NCI-H187 (cell line): ENCODE measurements around the gene RAI1.

Experiments used
- DNase-seq, 2 experiments: peaks; one replicate each; lab custom pipeline; 2025; lab: John Stamatoyannopoulos, UW

The RAI1 gene

DNA sequence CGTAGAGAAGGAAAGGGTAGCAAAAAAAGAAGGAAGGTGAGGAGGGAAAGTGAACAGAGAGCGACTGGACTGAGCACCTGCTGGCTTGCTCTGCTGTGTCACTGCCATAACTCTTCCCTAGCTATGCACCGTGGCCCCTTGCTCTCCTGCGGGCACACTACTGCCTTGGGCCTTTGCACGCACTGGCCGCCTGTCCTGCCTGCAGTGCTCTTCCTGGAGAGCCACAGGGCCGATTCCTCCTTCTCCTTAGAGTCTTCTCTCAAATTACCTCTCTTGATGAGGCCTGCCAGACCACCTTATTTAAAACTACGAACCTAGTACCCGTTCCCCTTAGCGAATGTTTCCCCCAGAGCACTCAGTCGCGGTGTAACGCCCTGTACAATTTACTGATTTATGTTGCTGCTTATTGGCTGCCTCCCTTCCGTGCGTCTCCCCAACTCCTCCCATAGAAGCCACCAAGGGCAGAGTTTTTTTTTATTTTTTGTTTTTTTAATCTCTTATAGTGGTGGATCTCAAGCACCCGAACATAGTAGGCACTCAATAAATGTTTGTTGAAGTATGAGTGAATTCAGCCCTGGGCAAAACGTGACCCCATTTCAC lies 70.3 kb downstream of the RAI1 start:
- no peak for DNase-seq

- peak; percentile 83 to 88 for DNase-seq
These were observed 71.0 kb downstream of the RAI1 start for GRCh38 chr17:17752089-17752820.

DNA sequence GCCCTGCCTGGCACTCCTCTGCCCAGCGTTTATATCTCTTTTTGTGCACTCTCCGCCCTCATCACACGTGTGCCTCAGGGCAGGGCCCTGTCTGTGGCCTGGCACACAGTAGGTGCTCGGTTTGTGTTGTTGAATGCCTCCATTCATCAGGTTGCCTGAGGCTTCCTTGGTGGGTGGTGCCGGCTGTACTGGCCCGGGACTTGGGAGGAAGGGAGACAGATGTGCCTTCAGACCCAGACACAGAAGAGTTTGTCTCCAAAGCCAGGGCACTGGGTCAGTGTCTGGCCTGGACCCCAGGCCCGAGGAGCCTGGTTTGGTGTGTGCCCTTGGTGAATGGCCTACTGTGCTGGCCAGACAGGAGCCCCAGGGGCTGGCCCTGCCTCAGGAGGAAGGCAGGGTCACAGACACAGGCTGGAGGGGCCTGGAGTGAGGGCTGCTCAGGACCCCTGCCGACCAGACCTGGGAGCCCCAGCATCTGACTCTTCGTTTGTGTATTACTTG lies 71.6 kb downstream of the RAI1 start:
- no peak for DNase-seq

DNA sequence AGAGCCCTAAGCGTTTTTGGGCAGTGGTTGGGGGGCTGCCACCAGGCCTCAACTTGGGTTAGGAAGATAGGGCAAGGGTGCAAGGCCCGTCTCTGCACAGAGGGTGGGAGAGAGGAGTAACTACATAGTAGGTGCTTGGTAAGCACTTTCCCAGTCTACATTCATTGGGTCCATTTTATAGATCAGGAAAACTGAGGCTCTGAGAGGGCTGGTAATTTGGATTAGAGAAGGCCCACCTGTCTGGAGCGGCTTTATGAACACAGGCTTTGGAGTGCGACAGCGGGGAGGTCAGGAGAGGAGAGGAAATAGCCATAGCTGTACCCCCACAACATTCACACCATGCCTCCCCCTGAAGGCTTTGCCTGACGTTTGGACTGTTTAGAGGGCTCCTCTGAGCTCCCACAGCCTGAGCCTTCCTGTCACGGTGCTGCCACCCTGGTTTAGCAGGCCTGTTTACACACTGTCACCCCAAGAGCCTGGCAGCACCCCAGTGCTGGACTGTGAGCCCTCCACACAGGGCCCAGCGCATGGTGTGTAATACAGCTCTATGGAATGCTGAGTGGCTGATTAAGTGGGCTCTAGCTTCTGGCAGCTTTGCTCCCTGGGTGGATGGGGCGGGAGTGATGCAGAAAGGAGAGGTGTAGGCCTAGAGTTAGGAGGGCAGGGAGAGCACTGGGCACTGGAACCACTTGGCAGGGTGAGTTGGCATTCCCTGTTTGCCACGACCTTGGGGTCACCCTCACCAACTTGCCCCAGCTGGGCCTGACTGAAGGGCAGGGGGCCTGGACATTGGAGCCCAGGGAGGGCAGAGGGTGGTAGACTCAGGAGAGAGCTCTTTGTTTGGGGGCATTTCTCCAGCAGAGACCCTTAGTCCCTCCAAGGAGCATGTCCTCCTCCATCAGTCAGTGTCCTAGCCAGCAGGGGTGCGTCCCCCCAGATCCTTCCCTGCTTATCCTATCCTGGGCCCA lies 73.7 kb downstream of the RAI1 start:
- no peak for DNase-seq

- no peak for DNase-seq
These were observed 74.5 kb downstream of the RAI1 start for GRCh38 chr17:17755715-17756114.

- peak; percentile 27 to 32 for DNase-seq
These were observed 76.1 kb downstream of the RAI1 start for GRCh38 chr17:17757391-17757791.

GRCh38 chr17:17757956-17758845 lies 76.9 kb downstream of the RAI1 start:
- DNase-seq, result peak; percentile 26 to 45

- DNase-seq, result no peak
These were observed 77.8 kb downstream of the RAI1 start for GRCh38 chr17:17758941-17759563.

DNA sequence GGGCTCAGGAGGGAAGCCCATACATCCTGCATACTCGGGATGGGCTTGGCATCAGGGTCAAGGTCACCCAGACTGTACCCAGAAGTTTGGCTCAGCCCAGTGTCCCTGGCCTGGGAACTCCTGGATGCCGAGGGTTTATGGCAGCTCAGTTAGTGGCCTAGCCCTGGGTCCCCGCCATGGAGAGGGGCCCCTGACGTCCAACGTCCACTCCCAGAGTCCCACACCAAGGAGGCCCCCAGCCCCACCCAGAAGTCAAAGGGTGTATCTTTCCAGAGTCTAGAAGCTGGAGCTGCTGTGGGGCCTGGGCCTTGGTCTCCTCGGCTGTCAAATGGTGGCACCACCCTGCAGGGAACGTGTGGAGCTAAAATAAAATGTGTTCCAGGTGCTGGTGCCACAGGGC lies 79.1 kb downstream of the RAI1 start:
- no peak for DNase-seq

- no peak for DNase-seq
These were observed 79.8 kb downstream of the RAI1 start for GRCh38 chr17:17760872-17761550.

DNA sequence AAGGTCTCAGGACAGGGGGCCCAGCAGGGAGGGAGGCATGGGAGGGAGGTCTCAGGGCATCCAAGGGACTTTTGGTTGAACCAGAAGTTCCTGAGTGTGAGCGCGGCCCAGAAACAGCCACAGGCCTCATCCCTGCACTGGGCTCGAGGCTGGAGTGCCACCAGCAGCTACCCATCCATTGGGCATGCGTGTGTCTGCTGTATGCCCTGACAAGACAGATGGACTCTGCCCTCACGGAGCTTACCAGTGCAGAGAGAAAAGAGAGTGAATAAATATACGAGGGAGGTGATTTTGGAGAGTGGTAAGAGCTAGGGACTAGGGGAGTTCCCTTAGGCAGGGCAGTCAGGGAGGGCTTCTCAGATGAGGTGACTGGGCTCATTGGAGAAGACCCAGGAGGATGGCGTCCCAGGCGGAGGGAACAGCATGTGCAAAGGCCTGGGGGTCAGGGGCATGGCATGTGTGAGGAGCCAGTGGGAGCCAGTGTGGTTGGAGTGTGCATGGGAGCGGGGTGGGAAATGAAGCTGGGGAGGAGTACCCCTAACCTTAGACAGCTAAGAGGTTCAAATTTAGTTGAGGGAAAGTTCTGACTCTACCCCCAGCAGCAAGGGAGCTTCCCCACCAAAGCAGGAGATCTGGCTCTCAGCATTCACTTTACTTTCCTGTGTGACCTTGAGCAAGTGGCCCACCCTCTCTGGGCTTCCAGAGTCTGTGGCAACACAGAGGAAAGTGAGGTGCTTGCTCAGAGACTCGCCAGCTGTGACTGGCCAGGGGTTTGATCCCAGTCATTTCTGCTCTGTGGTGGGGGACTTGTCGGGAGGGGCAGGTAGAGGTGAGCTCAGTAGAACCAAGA lies 80.9 kb downstream of the RAI1 start:
- DNase-seq, result no peak

DNA sequence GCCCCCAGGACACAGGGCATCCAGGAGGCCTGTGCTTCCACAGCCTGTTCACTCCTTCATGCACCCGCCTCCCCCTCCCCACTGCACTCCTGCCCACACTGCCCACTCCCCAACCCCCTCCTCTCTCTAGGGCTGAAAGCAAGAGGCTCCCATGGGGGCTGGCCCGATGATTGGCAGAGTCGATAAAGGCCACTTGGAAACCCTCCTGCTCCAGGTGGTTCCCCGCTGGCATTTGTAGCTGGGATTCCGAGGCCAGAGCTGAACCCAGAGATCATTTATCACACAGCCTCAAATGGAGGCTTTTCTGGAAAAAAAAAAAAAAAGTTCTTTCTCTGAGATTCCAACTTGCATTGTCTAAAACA lies 81.5 kb downstream of the RAI1 start:
- DNase-seq, result no peak

GRCh38 chr17:17763136-17763535 lies 81.9 kb downstream of the RAI1 start:
- DNase-seq, result no peak

- DNase-seq, result no peak
These were observed 82.5 kb downstream of the RAI1 start for GRCh38 chr17:17763734-17764133.

DNA sequence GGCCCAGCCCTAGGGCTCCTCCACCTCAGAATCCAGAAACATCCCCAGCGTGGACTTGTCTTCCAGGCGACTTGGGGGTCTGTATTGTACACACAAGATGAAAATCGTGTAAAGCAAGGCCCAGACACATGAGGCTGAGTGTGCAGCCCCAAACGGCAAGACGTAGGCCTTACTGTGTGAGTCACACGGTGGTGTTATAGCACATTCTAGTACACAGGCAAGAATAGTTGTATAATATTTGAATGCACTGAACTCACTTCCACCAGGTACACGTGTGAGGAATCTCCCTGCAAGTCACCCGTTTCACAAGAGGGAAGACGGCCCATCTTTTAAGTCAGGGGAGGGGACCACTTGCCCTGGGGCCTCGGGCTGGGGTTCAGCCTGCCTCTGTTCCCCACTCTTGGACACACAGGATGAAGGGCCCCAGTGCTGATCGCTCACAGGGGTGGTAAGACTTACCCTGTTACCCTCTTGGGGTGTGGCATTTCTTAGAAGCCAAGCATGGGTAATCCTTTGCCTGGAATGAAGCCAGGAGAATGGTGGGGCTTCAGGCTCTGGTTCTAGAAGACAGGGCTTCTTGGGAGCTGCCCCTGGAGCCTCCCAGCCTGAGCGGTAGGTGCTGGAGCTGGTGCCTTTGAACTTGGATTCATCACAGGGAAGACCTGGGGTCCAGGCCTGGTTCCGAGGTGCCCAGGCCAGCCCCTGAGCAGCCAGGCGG lies 84.3 kb downstream of the RAI1 start:
- DNase-seq, result no peak

DNA sequence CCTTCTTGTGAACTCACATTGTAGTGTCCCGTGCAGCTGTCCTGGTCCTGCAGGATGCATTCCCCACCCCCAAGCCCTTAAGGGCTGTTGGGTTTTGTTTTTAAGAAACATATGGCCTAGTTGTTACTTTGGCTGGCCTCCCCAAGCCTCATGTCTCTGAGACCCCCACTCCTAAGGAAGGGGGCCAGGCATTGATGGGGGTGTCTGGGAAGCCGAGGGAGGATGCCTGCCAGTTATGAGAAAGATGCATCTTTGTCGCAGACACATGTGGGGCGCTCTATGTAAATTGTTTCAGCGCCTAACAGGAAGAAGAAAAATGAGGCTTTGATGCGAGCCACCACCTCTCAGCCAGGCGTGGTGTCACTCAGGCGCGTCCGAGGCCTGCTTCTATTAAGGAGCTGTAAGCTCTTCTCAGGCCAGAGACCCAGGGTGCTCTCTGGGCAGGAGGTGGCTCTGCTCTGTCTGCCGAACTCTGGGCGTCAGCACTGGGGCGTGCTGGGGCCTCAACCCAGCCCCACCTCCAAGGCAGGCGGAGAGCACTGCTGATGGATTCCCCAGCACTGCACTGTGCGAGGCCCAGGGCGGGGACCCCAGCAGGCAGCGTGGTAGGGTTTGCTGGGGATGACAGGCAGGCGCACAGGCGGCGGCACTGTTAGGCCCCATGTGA lies 85.0 kb downstream of the RAI1 start:
- no peak for DNase-seq

DNA sequence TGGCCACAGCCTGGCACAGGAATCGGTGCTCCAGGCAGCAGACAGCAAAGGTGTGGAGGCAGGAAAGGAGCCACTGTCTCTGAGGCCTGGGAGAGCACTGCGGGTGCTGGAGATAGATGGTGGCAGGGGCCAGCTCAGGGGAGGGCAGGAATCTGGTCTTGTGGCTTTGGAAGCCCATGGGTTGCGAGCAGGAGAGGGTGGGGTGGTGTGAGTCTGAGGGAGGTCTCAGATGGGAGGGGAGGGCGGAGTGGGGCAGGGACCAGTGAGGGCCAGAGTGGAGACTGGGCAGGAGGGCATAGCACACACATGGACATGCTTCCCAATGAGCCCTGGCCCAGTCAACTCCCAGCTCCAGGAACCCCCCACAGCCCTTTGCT lies 85.5 kb downstream of the RAI1 start:
- no peak for DNase-seq

DNA sequence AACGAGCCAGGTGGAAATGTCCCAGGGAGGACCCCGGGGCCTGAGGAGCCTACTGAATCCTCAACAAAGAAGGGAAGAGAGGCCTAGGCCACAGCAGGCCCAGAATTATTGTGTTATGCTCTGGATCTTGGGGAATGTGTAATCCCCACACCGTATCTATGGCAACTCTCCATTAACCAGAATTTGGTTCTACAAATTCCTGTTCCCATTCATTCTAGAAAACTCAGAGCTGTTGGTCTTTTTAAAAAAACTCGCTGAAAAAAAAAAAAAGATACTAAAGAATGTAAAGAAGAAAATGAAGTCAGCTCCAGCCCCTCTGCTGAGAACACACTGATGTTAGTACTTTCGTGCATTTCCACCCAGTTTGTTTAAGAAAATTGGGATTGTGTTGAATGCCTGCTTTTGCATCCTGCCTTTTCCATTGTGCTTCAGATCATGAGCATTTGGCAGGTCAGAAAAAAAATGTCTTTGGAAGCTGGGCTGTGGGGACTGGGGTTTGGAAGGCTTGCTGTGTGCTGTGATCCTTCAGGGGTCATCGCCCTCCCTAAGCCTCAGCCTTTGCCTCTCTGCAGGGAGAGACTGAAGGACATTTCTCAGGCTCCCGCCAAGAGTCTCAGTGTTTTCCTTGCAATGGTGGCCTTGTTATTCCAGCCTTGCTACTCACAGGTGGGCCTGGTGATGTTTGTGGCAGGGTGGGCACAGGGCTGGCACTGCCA lies 86.1 kb downstream of the RAI1 start:
- DNase-seq, result no peak
